GM21717 (cell line): ENCODE results near the gene C6orf136.
"Not testable (repeated sequence)": the region's sequence is repeated elsewhere in the genome, so short reads cannot be mapped to it uniquely, and the experiment has no call there.

Experiments
- ATAC-seq: cut with Tn5 transposase; IDR thresholded peaks from one replicate; pipeline ENCODE4 v1.9.1; 2021; ENCODE audit warnings: mild to moderate bottlenecking, moderate library complexity; ENCODE audit not compliant: unreplicated experiment

The C6orf136 gene

GRCh38 chr6:30646450-30647241, at the start of gene C6orf136:
TSS of gene C6orf136 (plus strand) at chr6:30647133. CDS start at chr6:30647232, 99 bp downstream.
- ATAC-seq = peak; percentile 33

GRCh38 chr6:30597315-30598144, 49.4 kb upstream of the C6orf136 start:
- not testable (repeated sequence) for ATAC-seq

- no peak for ATAC-seq
Observed at GRCh38 chr6:30598912-30599624, 47.9 kb upstream of the C6orf136 start.

GRCh38 chr6:30599625-30600324, 47.2 kb upstream of the C6orf136 start:
- ATAC-seq = no peak

- ATAC-seq = no peak
Observed at GRCh38 chr6:30600451-30600961, 46.4 kb upstream of the C6orf136 start.

GRCh38 chr6:30601436-30601814, 45.5 kb upstream of the C6orf136 start:
- ATAC-seq = no peak

GRCh38 chr6:30601815-30602641, 44.9 kb upstream of the C6orf136 start:
- no peak for ATAC-seq

- ATAC-seq = no peak
Observed at GRCh38 chr6:30603961-30604360, 43.0 kb upstream of the C6orf136 start.

GRCh38 chr6:30610065-30610464, 36.9 kb upstream of the C6orf136 start:
- ATAC-seq = no peak

GRCh38 chr6:30611150-30611855, 35.6 kb upstream of the C6orf136 start:
- no peak for ATAC-seq

- no peak for ATAC-seq
Observed at GRCh38 chr6:30611856-30612194, 35.1 kb upstream of the C6orf136 start.

- ATAC-seq = no peak
Observed at GRCh38 chr6:30612213-30612612, 34.7 kb upstream of the C6orf136 start.

- ATAC-seq = no peak
Observed at GRCh38 chr6:30612687-30613248, 34.2 kb upstream of the C6orf136 start.

GRCh38 chr6:30613251-30614043, 33.5 kb upstream of the C6orf136 start:
- no peak for ATAC-seq

- no peak for ATAC-seq
Observed at GRCh38 chr6:30614044-30614842, 32.7 kb upstream of the C6orf136 start.

GRCh38 chr6:30614843-30615218, 32.1 kb upstream of the C6orf136 start:
- ATAC-seq = peak; percentile 34

GRCh38 chr6:30615219-30615957, 31.5 kb upstream of the C6orf136 start:
- ATAC-seq = no peak
